AG09309 (cell line): Measurements from ENCODE around the gene CFAP65.

Experiments used
- DNase-seq: peaks from one replicate; pipeline ENCODE4 v3.0.0-alpha.2; 2010; ENCODE audit warnings: low read depth
- H3K4me3 ChIP-seq: 2 replicates; pipeline ENCODE4 v1.5.1; 2011; ENCODE audit warnings: mild to moderate bottlenecking, low read depth, low read length, moderate library complexity; ENCODE audit not compliant: control insufficient read depth
- TF ChIP-seq, protein P1 (sequence below): IDR thresholded peaks from 2 replicates; pipeline ENCODE4 v1.5.1; 2011; ENCODE audit warnings: mild to moderate bottlenecking, low read depth, low read length, inconsistent platforms; ENCODE audit not compliant: insufficient read depth, control insufficient read depth; ENCODE audit errors: missing control alignments

Gene CFAP65, protein sequence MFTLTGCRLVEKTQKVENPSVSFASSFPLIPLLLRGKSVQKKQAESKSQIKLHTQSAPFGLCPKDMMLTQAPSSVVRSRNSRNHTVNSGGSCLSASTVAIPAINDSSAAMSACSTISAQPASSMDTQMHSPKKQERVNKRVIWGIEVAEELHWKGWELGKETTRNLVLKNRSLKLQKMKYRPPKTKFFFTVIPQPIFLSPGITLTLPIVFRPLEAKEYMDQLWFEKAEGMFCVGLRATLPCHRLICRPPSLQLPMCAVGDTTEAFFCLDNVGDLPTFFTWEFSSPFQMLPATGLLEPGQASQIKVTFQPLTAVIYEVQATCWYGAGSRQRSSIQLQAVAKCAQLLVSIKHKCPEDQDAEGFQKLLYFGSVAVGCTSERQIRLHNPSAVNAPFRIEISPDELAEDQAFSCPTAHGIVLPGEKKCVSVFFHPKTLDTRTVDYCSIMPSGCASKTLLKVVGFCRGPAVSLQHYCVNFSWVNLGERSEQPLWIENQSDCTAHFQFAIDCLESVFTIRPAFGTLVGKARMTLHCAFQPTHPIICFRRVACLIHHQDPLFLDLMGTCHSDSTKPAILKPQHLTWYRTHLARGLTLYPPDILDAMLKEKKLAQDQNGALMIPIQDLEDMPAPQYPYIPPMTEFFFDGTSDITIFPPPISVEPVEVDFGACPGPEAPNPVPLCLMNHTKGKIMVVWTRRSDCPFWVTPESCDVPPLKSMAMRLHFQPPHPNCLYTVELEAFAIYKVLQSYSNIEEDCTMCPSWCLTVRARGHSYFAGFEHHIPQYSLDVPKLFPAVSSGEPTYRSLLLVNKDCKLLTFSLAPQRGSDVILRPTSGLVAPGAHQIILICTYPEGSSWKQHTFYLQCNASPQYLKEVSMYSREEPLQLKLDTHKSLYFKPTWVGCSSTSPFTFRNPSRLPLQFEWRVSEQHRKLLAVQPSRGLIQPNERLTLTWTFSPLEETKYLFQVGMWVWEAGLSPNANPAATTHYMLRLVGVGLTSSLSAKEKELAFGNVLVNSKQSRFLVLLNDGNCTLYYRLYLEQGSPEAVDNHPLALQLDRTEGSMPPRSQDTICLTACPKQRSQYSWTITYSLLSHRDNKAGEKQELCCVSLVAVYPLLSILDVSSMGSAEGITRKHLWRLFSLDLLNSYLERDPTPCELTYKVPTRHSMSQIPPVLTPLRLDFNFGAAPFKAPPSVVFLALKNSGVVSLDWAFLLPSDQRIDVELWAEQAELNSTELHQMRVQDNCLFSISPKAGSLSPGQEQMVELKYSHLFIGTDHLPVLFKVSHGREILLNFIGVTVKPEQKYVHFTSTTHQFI (N-terminal part only)

DNA sequence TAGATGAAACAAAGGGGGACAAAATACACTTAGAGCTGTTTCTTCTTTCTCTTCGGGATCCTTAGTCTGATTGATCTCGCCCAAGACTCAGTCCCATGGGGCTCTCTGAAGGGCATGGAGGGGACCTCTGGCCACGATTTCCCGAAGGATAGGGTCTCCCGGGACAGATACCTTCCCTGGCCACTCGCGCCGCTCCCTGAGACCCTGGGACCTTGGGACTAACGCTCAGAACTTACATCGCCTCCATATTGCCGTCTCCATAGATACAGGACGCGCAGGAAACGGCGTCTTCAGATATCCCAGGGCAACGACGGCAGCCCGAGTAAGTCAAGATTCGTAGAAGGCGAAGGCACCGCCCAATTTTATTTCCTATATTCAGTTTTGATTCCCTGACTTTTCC is at the start of gene CFAP65:
Gene CFAP65 (minus strand): TSS at position 265 of the 400 bp plus-strand sequence. CDS start 2,468 bp downstream, outside the sequence.
- peak within 1 kb of the TSS; percentile 41 for H3K4me3 ChIP-seq
- TF ChIP-seq, protein P1, sequence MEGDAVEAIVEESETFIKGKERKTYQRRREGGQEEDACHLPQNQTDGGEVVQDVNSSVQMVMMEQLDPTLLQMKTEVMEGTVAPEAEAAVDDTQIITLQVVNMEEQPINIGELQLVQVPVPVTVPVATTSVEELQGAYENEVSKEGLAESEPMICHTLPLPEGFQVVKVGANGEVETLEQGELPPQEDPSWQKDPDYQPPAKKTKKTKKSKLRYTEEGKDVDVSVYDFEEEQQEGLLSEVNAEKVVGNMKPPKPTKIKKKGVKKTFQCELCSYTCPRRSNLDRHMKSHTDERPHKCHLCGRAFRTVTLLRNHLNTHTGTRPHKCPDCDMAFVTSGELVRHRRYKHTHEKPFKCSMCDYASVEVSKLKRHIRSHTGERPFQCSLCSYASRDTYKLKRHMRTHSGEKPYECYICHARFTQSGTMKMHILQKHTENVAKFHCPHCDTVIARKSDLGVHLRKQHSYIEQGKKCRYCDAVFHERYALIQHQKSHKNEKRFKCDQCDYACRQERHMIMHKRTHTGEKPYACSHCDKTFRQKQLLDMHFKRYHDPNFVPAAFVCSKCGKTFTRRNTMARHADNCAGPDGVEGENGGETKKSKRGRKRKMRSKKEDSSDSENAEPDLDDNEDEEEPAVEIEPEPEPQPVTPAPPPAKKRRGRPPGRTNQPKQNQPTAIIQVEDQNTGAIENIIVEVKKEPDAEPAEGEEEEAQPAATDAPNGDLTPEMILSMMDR: no peak
- DNase-seq: no peak

DNA sequence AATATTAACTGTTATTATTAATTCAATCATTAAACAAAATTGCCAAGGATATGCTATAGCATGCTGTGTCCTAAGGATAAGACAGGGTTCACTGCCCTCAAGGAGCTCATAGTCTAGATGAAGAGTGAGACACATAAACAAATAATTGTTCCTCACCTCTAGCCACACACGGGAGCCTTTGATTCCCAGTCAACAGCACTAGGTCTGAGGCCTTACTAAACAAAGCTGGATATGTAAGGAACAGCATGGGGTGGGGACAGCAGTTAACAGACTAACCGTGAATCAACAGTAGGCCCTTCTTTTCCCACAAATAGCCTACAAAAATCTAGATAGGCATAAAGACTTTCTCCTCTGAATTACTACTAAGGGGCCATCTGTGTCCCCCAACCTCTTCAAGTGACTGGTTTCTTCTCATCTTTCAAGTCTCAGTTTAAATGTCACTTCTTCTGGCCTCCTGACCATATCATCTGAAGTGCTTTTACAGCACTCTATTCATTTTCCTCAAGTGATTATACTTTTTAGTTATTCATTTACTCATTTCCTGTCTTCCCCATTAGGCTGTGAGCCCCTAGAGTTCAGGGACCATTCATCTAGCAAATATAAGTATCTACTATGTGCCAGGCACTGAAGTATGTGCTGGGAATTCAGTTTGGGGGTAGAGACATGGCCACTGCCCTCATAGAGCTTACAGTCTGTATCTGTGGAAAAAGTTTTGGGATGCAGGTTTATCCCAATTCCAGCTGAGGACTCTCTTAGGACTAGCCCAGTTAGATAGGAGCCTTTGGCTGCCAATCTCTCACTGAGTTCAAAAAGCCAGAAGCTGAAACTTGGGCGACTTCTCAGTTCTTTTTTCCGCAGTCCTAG is 49.4 kb upstream of the CFAP65 start:
- H3K4me3 ChIP-seq: no peak overlapping the region
- TF ChIP-seq, protein P1: no peak
- no peak for DNase-seq

DNA sequence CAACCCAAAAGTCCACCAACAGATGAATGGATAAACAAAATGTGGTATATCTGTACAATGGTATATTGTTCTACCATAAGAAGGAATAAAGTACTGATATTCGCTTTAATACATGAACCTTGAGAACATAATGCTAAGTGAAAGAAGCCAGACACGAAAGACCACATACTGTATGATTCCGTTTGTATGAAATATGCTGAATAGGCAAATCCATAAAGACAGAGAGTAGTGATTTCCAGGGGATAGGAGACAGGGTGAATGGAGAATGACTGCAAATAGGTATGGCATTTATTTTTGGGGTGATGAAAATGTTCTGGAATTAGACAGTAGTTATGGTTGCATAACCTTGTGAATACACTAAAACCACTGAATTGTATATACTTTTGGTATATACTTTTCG is 48.0 kb upstream of the CFAP65 start:
- no peak for DNase-seq
- no peak overlapping the region for H3K4me3 ChIP-seq
- TF ChIP-seq, protein P1: no peak

DNA sequence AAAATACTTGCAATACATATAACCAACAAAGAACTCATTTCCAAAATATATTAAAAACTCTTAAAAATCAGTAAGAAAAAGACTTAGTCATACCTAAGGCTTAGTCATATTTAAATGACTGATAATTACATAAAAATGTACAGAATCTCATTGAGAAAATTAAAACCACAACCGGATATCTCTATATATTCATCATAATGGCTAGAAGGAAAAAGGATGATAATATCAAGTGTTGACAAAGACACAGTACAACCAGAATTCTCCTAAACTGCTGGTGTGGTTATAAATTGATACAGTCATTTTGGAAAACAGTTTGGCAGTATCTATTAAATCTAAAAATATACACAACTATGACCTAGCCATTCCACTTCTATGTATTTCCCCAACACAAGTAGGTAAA is 46.5 kb upstream of the CFAP65 start:
- H3K4me3 ChIP-seq: no peak overlapping the region
- TF ChIP-seq, protein P1: no peak
- no peak for DNase-seq

DNA sequence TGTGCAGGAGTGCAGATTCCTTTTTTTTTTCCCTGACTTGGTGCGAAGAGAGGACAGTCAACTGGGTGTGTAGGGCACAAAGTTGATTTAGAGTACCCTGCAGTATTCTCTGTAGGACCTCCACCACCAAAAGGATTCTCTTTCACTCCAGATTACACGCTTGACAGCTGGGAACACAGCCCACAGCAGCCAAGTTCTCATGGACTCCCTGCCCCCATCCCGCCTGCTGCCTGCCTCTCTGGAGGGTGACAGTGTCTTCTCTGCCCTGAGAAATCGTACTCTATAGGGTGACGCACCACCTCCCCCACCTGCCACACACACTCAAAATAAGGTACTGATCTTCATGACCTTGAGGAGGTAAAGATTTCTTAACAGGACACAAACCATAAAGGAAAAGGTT is 46.0 kb upstream of the CFAP65 start:
- no peak for DNase-seq
- H3K4me3 ChIP-seq: no peak overlapping the region
- TF ChIP-seq, protein P1: no peak
